WTC11 (cell line): ENCODE data around the gene FARSA.

Source experiments
- ATF6 ChIP-seq: sonication (generic); formaldehyde crosslinking; IDR thresholded peaks from 2 replicates; pipeline ENCODE4 v1.8.1; 2023; ENCODE audit warnings: mild to moderate bottlenecking, missing genetic modification reagents
- CTCF ChIP-seq: fragments of 200-600 bp; IDR thresholded peaks from 2 replicates; pipeline ENCODE4 v1.8.0; 2022; ENCODE audit warnings: antibody characterized with exemption
- ETV6 ChIP-seq: sonication (generic); formaldehyde crosslinking; IDR thresholded peaks from 2 replicates; pipeline ENCODE4 v1.8.1; 2022; ENCODE audit warnings: mild to moderate bottlenecking, missing genetic modification reagents
- NFE2L1 ChIP-seq: sonication (generic); formaldehyde crosslinking; IDR thresholded peaks from 2 replicates; pipeline ENCODE4 v1.8.1; 2023; ENCODE audit warnings: missing genetic modification reagents
- NFYB ChIP-seq: sonication (generic); formaldehyde crosslinking; conservative IDR thresholded peaks from 2 replicates; pipeline ENCODE4 v1.8.0; 2022; ENCODE audit warnings: low read depth, missing genetic modification reagents
- STAT6 ChIP-seq: sonication (generic); formaldehyde crosslinking; conservative IDR thresholded peaks from 2 replicates; pipeline ENCODE4 v1.8.1; 2023; ENCODE audit warnings: mild to moderate bottlenecking, low read depth, missing genetic modification reagents, moderate library complexity

- TF ChIP-seq CTCF (no peak), ATF6 (CRISPR knock-in tag) (no peak), ETV6 (no peak), STAT6 (no peak), NFYB (CRISPR knock-in tag) (no peak), NFE2L1 (CRISPR knock-in tag) (no peak)
Observed at GRCh38 chr19:12918253-12918652, 15.3 kb downstream of the FARSA start.
